Activated naive CD8-positive, alpha-beta T cell treated with anti-CD3 and anti-CD28 coated beads, Interleukin-2, amount 10 ng/mL, durations not matched to agents 7 days and 5 days (primary cell): ENCODE results near the gene CHMP6. TPM values are rescaled to one million over a fixed set of nuclear protein-coding genes. Genes with fewer than 3 reads are reported as not detected.
"Not testable (repeated sequence)": the region's sequence is repeated elsewhere in the genome, so short reads cannot be mapped to it uniquely, and the experiment has no call there.

Experiments used
- ATAC-seq: fragments of 150-1000 bp; cut with Tn5 transposase; one replicate; pipeline ENCODE4 v1.10.0; 2021; ENCODE audit warnings: low read depth, moderate library complexity
- POLR2A ChIA-PET: fragments of 350-600 bp; sonication (Branson Sonifier 250); formaldehyde crosslinking; loops from one replicate; lab custom pipeline; 2021; ENCODE audit warnings: antibody characterized with exemption; lab: Charles Lee
- DNase-seq: peaks from one replicate; pipeline ENCODE4 v3.0.0; 2021
- H3K27ac Mint-ChIP-seq: one replicate; pipeline ENCODE4 v1.8.0; 2022; ENCODE audit warnings: mild to moderate bottlenecking, mixed read lengths
- H3K27me3 Mint-ChIP-seq: one replicate; pipeline ENCODE4 v1.8.0; 2022; ENCODE audit warnings: mild to moderate bottlenecking, moderate library complexity, mixed read lengths
- H3K36me3 Mint-ChIP-seq: one replicate; pipeline ENCODE4 v1.8.0; 2021; ENCODE audit warnings: mild to moderate bottlenecking, mixed read lengths
- H3K4me1 Mint-ChIP-seq: one replicate; pipeline ENCODE4 v1.8.0; 2021; ENCODE audit warnings: mixed read lengths
- H3K4me3 Mint-ChIP-seq: one replicate; pipeline ENCODE4 v1.8.0; 2022; ENCODE audit warnings: mild to moderate bottlenecking, moderate library complexity, mixed read lengths
- H3K9me3 Mint-ChIP-seq: one replicate; pipeline ENCODE4 v1.8.0; 2021; ENCODE audit warnings: mixed read lengths
- total RNA-seq, 2 experiments: library from RNA; stranded (reverse); gene quantifications; one replicate each; pipeline ENCODE4 v1.2.3, GENCODE V29; 2021

CHMP6 gene
- total RNA-seq, 2 experiments from 2014 or later, result 32.5 to 33.0 TPM

GRCh38 chr17:81010935-81011334, 19.3 kb downstream of the CHMP6 start:
- H3K36me3 Mint-ChIP-seq, result peaks cover 8% of the 10 kb centered on the region
- POLR2A ChIA-PET, result no interaction called here
- H3K27me3 Mint-ChIP-seq, result peaks cover 23% of the 10 kb centered on the region
- peaks cover 5% of the 10 kb centered on the region for H3K4me1 Mint-ChIP-seq
- H3K4me3 Mint-ChIP-seq, result no peak overlapping the region
- DNase-seq, result no peak
- no peak for ATAC-seq
- H3K27ac Mint-ChIP-seq, result peak overlapping the region; percentile 11
- peaks cover 10% of the 10 kb centered on the region for H3K9me3 Mint-ChIP-seq

GRCh38 chr17:81011951-81012350, 20.3 kb downstream of the CHMP6 start:
- Mint-ChIP-seq H3K27ac (no peak overlapping the region), H3K4me3 (no peak overlapping the region), H3K27me3 (peaks cover 14% of the 10 kb centered on the region), H3K4me1 (peaks cover 7% of the 10 kb centered on the region), H3K36me3 (peaks cover 15% of the 10 kb centered on the region), H3K9me3 (peaks cover 15% of the 10 kb centered on the region)
- ATAC-seq (no peak), DNase-seq (no peak)
- POLR2A ChIA-PET, result no interaction called here

GRCh38 chr17:81012574-81013447, 21.2 kb downstream of the CHMP6 start:
- no peak for ATAC-seq
- no peak for DNase-seq
- peaks cover 15% of the 10 kb centered on the region for H3K36me3 Mint-ChIP-seq
- peaks cover 15% of the 10 kb centered on the region for H3K9me3 Mint-ChIP-seq
- POLR2A ChIA-PET, result interaction anchor here (0.6 kb wide), 1 partner anchor 466 kb away, joined by 3 read pairs; no protein-coding TSS in a partner anchor
- no peak overlapping the region for H3K4me3 Mint-ChIP-seq
- no peak overlapping the region for H3K27ac Mint-ChIP-seq
- H3K4me1 Mint-ChIP-seq, result peaks cover 12% of the 10 kb centered on the region
- H3K27me3 Mint-ChIP-seq, result peaks cover 8% of the 10 kb centered on the region

- DNase-seq (no peak), ATAC-seq (no peak)
- POLR2A ChIA-PET, result no interaction called here
- no peak overlapping the region for H3K4me3 Mint-ChIP-seq
- no peak overlapping the region for H3K27ac Mint-ChIP-seq
- peaks cover 21% of the 10 kb centered on the region for H3K4me1 Mint-ChIP-seq
- H3K9me3 Mint-ChIP-seq, result peaks cover 15% of the 10 kb centered on the region
- H3K27me3 Mint-ChIP-seq, result peaks cover 8% of the 10 kb centered on the region
- peaks cover 15% of the 10 kb centered on the region for H3K36me3 Mint-ChIP-seq
These were observed 22.0 kb downstream of the CHMP6 start for GRCh38 chr17:81013642-81014041.

- Mint-ChIP-seq H3K9me3 (peaks cover 15% of the 10 kb centered on the region), H3K27me3 (peaks cover 8% of the 10 kb centered on the region), H3K4me3 (no peak overlapping the region), H3K36me3 (peaks cover 15% of the 10 kb centered on the region), H3K27ac (no peak overlapping the region), H3K4me1 (peaks cover 26% of the 10 kb centered on the region)
- ATAC-seq (no peak), DNase-seq (no peak)
- POLR2A ChIA-PET, result interaction anchor here (0.8 kb wide), 1 partner anchor 12 kb away, joined by 3 read pairs; no protein-coding TSS in a partner anchor
These were observed 23.5 kb downstream of the CHMP6 start for GRCh38 chr17:81015136-81015535.

- no peaks in the 10 kb centered on the region for H3K27me3 Mint-ChIP-seq
- no peak for DNase-seq
- ATAC-seq, result no peak
- POLR2A ChIA-PET, result interaction anchor here (0.5 kb wide), 1 partner anchor 550 kb away, joined by 4 read pairs; no protein-coding TSS in a partner anchor
- no peak overlapping the region for H3K4me3 Mint-ChIP-seq
- peaks cover 10% of the 10 kb centered on the region for H3K36me3 Mint-ChIP-seq
- H3K27ac Mint-ChIP-seq, result peak overlapping the region; percentile 16
- peaks cover 28% of the 10 kb centered on the region for H3K4me1 Mint-ChIP-seq
- H3K9me3 Mint-ChIP-seq, result peaks cover 11% of the 10 kb centered on the region
These were observed 24.9 kb downstream of the CHMP6 start for GRCh38 chr17:81016575-81016974.

- Mint-ChIP-seq H3K27ac (peak overlapping the region; percentile 95), H3K36me3 (peaks cover 10% of the 10 kb centered on the region), H3K4me1 (peaks cover 29% of the 10 kb centered on the region), H3K4me3 (peak overlapping the region; percentile 85)
- ATAC-seq, H3K9me3 Mint-ChIP-seq, DNase-seq, H3K27me3 Mint-ChIP-seq: not testable (repeated sequence)
- POLR2A ChIA-PET, result interaction anchor here (0.5 to 3.4 kb wide), 11 partner anchors 8 to 754 kb away, joined by 3 to 15 read pairs (median 5); partner anchors contain the start of gene CHMP6
These were observed 25.7 kb downstream of the CHMP6 start for GRCh38 chr17:81017330-81017729.

GRCh38 chr17:81018044-81018802, 26.6 kb downstream of the CHMP6 start:
- ATAC-seq (peak; percentile 94), DNase-seq (peak; percentile 68)
- Mint-ChIP-seq H3K9me3 (peaks cover 9% of the 10 kb centered on the region), H3K4me1 (peaks cover 30% of the 10 kb centered on the region), H3K27me3 (no peaks in the 10 kb centered on the region), H3K36me3 (peaks cover 10% of the 10 kb centered on the region), H3K27ac (peak overlapping the region; percentile 95), H3K4me3 (peak overlapping the region; percentile 85)
- POLR2A ChIA-PET, result interaction anchor here (0.6 to 3.4 kb wide), 17 partner anchors 9 to 1392 kb away, joined by 3 to 15 read pairs (median 4); partner anchors contain the start of genes CEP131 and CHMP6

- H3K9me3 Mint-ChIP-seq, result peaks cover 9% of the 10 kb centered on the region
- H3K27ac Mint-ChIP-seq, result peak overlapping the region; percentile 76
- H3K4me3 Mint-ChIP-seq, result peak overlapping the region; percentile 85
- ATAC-seq (no peak), DNase-seq (no peak)
- H3K27me3 Mint-ChIP-seq, result peaks cover 4% of the 10 kb centered on the region
- POLR2A ChIA-PET, result interaction anchor here (1.3 to 3.4 kb wide), 4 partner anchors 15 to 565 kb away, joined by 4 to 12 read pairs (median 4); no protein-coding TSS in a partner anchor
- peaks cover 10% of the 10 kb centered on the region for H3K36me3 Mint-ChIP-seq
- peaks cover 29% of the 10 kb centered on the region for H3K4me1 Mint-ChIP-seq
These were observed 28.2 kb downstream of the CHMP6 start for GRCh38 chr17:81019563-81020442.

GRCh38 chr17:81020443-81020766, 28.8 kb downstream of the CHMP6 start:
- Mint-ChIP-seq H3K9me3 (peaks cover 9% of the 10 kb centered on the region), H3K4me1 (peaks cover 29% of the 10 kb centered on the region), H3K36me3 (peaks cover 10% of the 10 kb centered on the region), H3K27ac (no peak overlapping the region), H3K27me3 (peaks cover 4% of the 10 kb centered on the region), H3K4me3 (no peak overlapping the region)
- DNase-seq (no peak), ATAC-seq (no peak)
- POLR2A ChIA-PET, result interaction anchor here (0.7 to 3.4 kb wide), 3 partner anchors 16 to 224 kb away, joined by 3 to 12 read pairs (median 4); no protein-coding TSS in a partner anchor

- DNase-seq, result no peak
- ATAC-seq, result no peak
- POLR2A ChIA-PET, result interaction anchor here (0.7 to 3.4 kb wide), 3 partner anchors 15 to 224 kb away, joined by 3 to 12 read pairs (median 4); no protein-coding TSS in a partner anchor
- peaks cover 29% of the 10 kb centered on the region for H3K4me1 Mint-ChIP-seq
- peaks cover 7% of the 10 kb centered on the region for H3K36me3 Mint-ChIP-seq
- H3K27ac Mint-ChIP-seq, result no peak overlapping the region
- H3K4me3 Mint-ChIP-seq, result no peak overlapping the region
- peaks cover 6% of the 10 kb centered on the region for H3K9me3 Mint-ChIP-seq
- H3K27me3 Mint-ChIP-seq, result peaks cover 4% of the 10 kb centered on the region
These were observed 29.3 kb downstream of the CHMP6 start for GRCh38 chr17:81020767-81021497.
